ENCODE data around the gene AGR2. TPM values are rescaled to one million over a fixed set of nuclear protein-coding genes. Genes with fewer than 3 reads are reported as not detected.

Gene AGR2
- total and polyA plus RNA-seq, 2 of the 4 experiments (the other 2 are of a cell fraction), result not detected

DNA sequence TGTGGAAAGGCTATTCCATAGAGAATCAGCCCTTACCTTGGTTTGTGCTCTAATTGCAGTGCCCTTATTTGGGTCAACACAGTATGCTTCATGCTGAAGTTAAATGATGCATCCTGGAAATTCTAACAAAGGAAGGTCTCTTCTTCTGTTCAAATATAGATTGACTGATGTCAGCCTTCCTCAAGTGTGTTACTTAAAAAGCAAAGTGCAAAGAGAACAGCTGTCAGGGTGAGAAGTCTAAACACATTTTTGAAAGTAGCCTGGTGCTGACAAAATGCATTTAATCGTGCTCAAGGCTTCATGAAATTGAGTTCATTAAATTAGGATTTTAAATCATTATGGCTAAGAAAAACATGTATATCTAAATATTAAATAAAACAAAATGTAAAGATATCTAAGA is 19.5 kb downstream of the AGR2 start:
- no peak for TF ChIP-seq BHLHE40 (IDR thresholded peaks at IDR 0.05; ENCODE audit: low read depth, low read length)
- no peak for TF ChIP-seq POLR2A (IDR thresholded peaks at IDR 0.05; ENCODE audit: low read depth, low read length)
- no peak for TF ChIP-seq SMC3 (IDR thresholded peaks at IDR 0.05; ENCODE audit: low read depth, low read length)
- TF ChIP-seq, protein P1, sequence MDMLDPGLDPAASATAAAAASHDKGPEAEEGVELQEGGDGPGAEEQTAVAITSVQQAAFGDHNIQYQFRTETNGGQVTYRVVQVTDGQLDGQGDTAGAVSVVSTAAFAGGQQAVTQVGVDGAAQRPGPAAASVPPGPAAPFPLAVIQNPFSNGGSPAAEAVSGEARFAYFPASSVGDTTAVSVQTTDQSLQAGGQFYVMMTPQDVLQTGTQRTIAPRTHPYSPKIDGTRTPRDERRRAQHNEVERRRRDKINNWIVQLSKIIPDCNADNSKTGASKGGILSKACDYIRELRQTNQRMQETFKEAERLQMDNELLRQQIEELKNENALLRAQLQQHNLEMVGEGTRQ (IDR thresholded peaks at IDR 0.05; ENCODE audit: low read depth, low read length), result no peak
- TF ChIP-seq, protein P2, sequence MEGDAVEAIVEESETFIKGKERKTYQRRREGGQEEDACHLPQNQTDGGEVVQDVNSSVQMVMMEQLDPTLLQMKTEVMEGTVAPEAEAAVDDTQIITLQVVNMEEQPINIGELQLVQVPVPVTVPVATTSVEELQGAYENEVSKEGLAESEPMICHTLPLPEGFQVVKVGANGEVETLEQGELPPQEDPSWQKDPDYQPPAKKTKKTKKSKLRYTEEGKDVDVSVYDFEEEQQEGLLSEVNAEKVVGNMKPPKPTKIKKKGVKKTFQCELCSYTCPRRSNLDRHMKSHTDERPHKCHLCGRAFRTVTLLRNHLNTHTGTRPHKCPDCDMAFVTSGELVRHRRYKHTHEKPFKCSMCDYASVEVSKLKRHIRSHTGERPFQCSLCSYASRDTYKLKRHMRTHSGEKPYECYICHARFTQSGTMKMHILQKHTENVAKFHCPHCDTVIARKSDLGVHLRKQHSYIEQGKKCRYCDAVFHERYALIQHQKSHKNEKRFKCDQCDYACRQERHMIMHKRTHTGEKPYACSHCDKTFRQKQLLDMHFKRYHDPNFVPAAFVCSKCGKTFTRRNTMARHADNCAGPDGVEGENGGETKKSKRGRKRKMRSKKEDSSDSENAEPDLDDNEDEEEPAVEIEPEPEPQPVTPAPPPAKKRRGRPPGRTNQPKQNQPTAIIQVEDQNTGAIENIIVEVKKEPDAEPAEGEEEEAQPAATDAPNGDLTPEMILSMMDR (conservative IDR thresholded peaks at IDR 0.05; ENCODE audit: low read depth, low read length), result no peak
- no peak for TF ChIP-seq FOS (IDR thresholded peaks at IDR 0.05; ENCODE audit: low read depth, low read length)
- TF ChIP-seq MAZ (IDR thresholded peaks at IDR 0.05; ENCODE audit: borderline replicate concordance, low read depth, low read length), result no peak
- no peak for TF ChIP-seq CHD1 (IDR thresholded peaks at IDR 0.05; ENCODE audit: low read depth, low read length)
- no peak for TF ChIP-seq RCOR1 (IDR thresholded peaks at IDR 0.05; ENCODE audit: insufficient replicate concordance, low read length)
- TF ChIP-seq MAFK (IDR thresholded peaks at IDR 0.05; ENCODE audit: low read depth, low read length), result no peak
- TF ChIP-seq, protein P3, sequence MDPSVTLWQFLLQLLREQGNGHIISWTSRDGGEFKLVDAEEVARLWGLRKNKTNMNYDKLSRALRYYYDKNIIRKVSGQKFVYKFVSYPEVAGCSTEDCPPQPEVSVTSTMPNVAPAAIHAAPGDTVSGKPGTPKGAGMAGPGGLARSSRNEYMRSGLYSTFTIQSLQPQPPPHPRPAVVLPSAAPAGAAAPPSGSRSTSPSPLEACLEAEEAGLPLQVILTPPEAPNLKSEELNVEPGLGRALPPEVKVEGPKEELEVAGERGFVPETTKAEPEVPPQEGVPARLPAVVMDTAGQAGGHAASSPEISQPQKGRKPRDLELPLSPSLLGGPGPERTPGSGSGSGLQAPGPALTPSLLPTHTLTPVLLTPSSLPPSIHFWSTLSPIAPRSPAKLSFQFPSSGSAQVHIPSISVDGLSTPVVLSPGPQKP (IDR thresholded peaks at IDR 0.05; ENCODE audit: borderline replicate concordance, low read depth, low read length), result no peak
- no peak for TF ChIP-seq MXI1 (IDR thresholded peaks at IDR 0.05; ENCODE audit: borderline replicate concordance, low read depth, low read length)
- no peak for TF ChIP-seq NFE2L2 (IDR thresholded peaks at IDR 0.05; ENCODE audit: low read depth, low read length)
- no peak for TF ChIP-seq RFX5 (IDR thresholded peaks at IDR 0.05; ENCODE audit: low read depth, low read length)
- no peak for TF ChIP-seq RAD21 (IDR thresholded peaks at IDR 0.05; ENCODE audit: low read length)
- TF ChIP-seq CEBPB (IDR thresholded peaks at IDR 0.05; ENCODE audit: low read depth, low read length), result no peak
- no peak overlapping the region for H3K23ac ChIP-seq (ENCODE audit: low read depth, low read length)
- no peak overlapping the region for H4K5ac ChIP-seq (ENCODE audit: low read depth, low read length)
- WGBS, 2 experiments (ENCODE audit: extremely low coverage in 2 of 2, insufficient read length in 1 of 2), result no CpG with 5 or more reads among the region's 1 CpG
- no peak overlapping the region for H2AK9ac ChIP-seq (replicated peaks; ENCODE audit: low read depth, low read length, poor library complexity)
- H3K18ac ChIP-seq (ENCODE audit: low read depth, low read length), result no peak overlapping the region
- H2BK15ac ChIP-seq (ENCODE audit: low read depth, low read length), result no peak overlapping the region
- DNase-seq (no peak), ATAC-seq (ENCODE audit: low read depth) (no peak)
- H2BK120ac ChIP-seq (ENCODE audit: low read depth, low read length), result no peak overlapping the region
- H3K79me1 ChIP-seq (ENCODE audit: low read depth in 1 of 2, low read length in 2 of 2), result no peaks in the 10 kb centered on the region
- CTCF ChIA-PET, result no interaction called here
- no peak overlapping the region for H2AK5ac ChIP-seq (ENCODE audit: low read depth, low read length)
- no peak overlapping the region for H2BK20ac ChIP-seq (ENCODE audit: low read depth, low read length)
- H3K9ac ChIP-seq (ENCODE audit: low read depth, low read length), result no peak overlapping the region
- H4K91ac ChIP-seq (ENCODE audit: insufficient read depth, low read depth, low read length), result no peak overlapping the region
- no TSS peak for BruUV-seq (replicated peaks)
- H3K9me3 ChIP-seq (ENCODE audit: control insufficient read depth, insufficient read depth, low read length), result no peaks in the 10 kb centered on the region
- no peaks in the 10 kb centered on the region for H3K36me3 ChIP-seq (ENCODE audit: control insufficient read depth, insufficient read depth, low read length)
- POLR2A ChIA-PET (ENCODE audit: unreplicated experiment), result no interaction called here
- H4K20me1 ChIP-seq (ENCODE audit: insufficient read depth, low read length), result no peaks in the 10 kb centered on the region
- H3K27me3 ChIP-seq (ENCODE audit: control insufficient read depth, insufficient read depth, low read length), result no peaks in the 10 kb centered on the region
- no peak overlapping the region for H2AFZ ChIP-seq (replicated peaks; ENCODE audit: low read length, poor library complexity)
- no peaks in the 10 kb centered on the region for H3K4me1 ChIP-seq (ENCODE audit: control insufficient read depth, insufficient read depth, low read length)
- H3K27ac ChIP-seq (ENCODE audit: insufficient read depth, low read length), result no peak overlapping the region
- H3K9me1 ChIP-seq (ENCODE audit: insufficient read depth, low read length), result no peaks in the 10 kb centered on the region
- no peak overlapping the region for H4K8ac ChIP-seq (ENCODE audit: low read depth in 2 of 2, low read length in 2 of 2)
- H3K4me2 ChIP-seq (ENCODE audit: low read depth, low read length), result no peak overlapping the region
- in situ Hi-C loops (cut with MboI; ENCODE audit: low sequenced_read_pairs), result no loop called here
- no peak overlapping the region for H3K4me3 ChIP-seq (ENCODE audit: insufficient read depth, low read depth, low read length)
- intact Hi-C loops (cut with micrococcal nuclease), result no loop called here
- H2BK5ac ChIP-seq (ENCODE audit: low read depth, low read length, poor library complexity, severe bottlenecking), result no peak overlapping the region
- H3K4ac ChIP-seq (ENCODE audit: low read depth, low read length), result no peak overlapping the region
- dilution Hi-C loops (cut with HindIII; ENCODE audit: low sequenced_read_pairs, unreplicated experiment), result no loop called here
- H3K56ac ChIP-seq (ENCODE audit: extremely low read depth, insufficient read depth, low read length), result no peak overlapping the region
- no peak overlapping the region for H3K14ac ChIP-seq (replicated peaks; ENCODE audit: low read depth, low read length)
